ENCODE measurements around the gene ACSL1. TPM values are rescaled to one million over a fixed set of nuclear protein-coding genes. Genes with fewer than 3 reads are reported as not detected.

Gene ACSL1
- polyA plus RNA-seq, 1 donor (not counting 4 experiments of a cell fraction or from before 2014, with no cell fraction given) = 60.6 TPM

DNA sequence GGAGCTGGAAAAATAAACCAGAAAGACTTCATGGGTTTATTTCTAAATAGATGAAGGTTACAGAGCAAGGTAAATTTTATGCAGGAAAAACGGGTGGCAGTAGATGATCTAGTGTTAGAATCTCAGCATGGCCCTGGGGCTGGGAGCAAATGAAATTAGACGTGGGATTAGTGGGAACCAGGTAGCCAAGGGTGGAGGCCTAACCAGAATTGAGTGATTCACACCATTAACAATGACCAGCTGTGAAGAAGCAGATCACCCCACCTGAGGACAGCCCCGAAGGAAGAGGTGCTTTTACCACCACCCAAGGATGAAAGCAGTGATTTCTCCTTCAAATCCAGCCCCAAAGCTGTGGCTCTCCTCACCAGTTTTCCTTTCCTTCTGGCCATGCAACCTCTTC is 20.8 kb upstream of the ACSL1 start:
- no peak overlapping the region for H3K4me2 ChIP-seq (ENCODE audit: control insufficient read depth, extremely low read depth, insufficient read depth, low read depth, low read length)

DNA sequence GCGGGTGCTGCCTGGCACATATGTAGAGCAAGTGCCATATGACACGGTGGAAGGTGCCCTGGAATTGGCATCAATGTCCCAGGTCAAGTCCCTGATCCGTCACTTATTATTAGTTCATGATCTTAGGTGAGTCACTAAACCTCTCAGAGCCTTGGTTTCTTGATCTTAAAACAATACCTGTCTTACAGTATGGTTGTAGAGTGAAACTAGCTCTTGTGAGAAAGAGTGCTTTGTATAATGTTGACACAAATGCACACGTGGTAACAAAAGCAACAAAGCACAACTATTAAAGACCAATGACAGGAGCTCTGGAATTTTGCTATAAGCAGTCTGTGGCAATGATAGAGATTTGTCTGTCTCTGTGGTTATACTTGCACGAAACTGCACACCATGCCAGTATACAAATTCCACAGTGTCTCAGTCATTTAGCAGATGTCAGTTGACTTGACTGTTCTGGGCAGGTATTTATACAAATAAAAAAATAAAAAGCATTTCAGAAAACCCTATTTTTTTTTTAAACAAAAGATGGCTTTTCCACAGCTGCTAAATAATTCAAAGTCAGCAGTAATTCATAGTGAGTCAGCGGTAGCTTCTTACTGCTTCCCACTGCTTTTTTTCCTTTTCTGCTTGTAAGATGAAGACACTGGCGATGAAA is 19.7 kb upstream of the ACSL1 start:
- no peak overlapping the region for H3K4me3 ChIP-seq (ENCODE audit: control insufficient read depth in 2 of 3, extremely low read depth in 1 of 3, insufficient read depth in 2 of 3, low read depth in 1 of 3, low read length in 3 of 3)
- dilution Hi-C loops (cut with MboI; ENCODE audit: extremely low pct_ligation_motif_present, low sequenced_read_pairs) = no loop called here
- TF ChIP-seq, protein P1, sequence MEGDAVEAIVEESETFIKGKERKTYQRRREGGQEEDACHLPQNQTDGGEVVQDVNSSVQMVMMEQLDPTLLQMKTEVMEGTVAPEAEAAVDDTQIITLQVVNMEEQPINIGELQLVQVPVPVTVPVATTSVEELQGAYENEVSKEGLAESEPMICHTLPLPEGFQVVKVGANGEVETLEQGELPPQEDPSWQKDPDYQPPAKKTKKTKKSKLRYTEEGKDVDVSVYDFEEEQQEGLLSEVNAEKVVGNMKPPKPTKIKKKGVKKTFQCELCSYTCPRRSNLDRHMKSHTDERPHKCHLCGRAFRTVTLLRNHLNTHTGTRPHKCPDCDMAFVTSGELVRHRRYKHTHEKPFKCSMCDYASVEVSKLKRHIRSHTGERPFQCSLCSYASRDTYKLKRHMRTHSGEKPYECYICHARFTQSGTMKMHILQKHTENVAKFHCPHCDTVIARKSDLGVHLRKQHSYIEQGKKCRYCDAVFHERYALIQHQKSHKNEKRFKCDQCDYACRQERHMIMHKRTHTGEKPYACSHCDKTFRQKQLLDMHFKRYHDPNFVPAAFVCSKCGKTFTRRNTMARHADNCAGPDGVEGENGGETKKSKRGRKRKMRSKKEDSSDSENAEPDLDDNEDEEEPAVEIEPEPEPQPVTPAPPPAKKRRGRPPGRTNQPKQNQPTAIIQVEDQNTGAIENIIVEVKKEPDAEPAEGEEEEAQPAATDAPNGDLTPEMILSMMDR (optimal IDR thresholded peaks at IDR 0.05 in 1 of 3, IDR thresholded peaks at IDR 0.05 in 1 of 3, conservative IDR thresholded peaks at IDR 0.05 in 1 of 3; ENCODE audit: extremely low read depth in 1 of 3, insufficient read depth in 2 of 3, low read length in 3 of 3) = no peak
- TF ChIP-seq EZH2 (IDR thresholded peaks at IDR 0.05; ENCODE audit: low read length) = no peak
- no peak overlapping the region for H2AFZ ChIP-seq (ENCODE audit: control insufficient read depth, low read length)
- H3K9me1 ChIP-seq (ENCODE audit: control insufficient read depth, extremely low read depth, insufficient read depth, low read length) = no peaks in the 10 kb centered on the region
- H3K4me2 ChIP-seq (ENCODE audit: control insufficient read depth, extremely low read depth, insufficient read depth, low read depth, low read length) = no peak overlapping the region
- H3K79me2 ChIP-seq (ENCODE audit: control insufficient read depth, insufficient read depth, low read length) = no peaks in the 10 kb centered on the region
- H3K9ac ChIP-seq (ENCODE audit: control insufficient read depth, extremely low read depth, insufficient read depth, low read length) = no peak overlapping the region
- H3K36me3 ChIP-seq (ENCODE audit: control insufficient read depth in 2 of 2, extremely low read depth in 1 of 2, insufficient read depth in 2 of 2, low read length in 2 of 2) = no peaks in the 10 kb centered on the region
- no peaks in the 10 kb centered on the region for H3K9me3 ChIP-seq (ENCODE audit: control insufficient read depth, low read depth, low read length)
- H3K27me3 ChIP-seq (ENCODE audit: control insufficient read depth, extremely low read depth, insufficient read depth, low read length) = no peaks in the 10 kb centered on the region
- H3K4me1 ChIP-seq (ENCODE audit: control insufficient read depth, extremely low read depth, insufficient read depth, low read length) = no peaks in the 10 kb centered on the region
- DNase-seq (ENCODE audit: low read depth, low spot score) = peak; percentile 69
- peak; percentile 62 for FAIRE-seq
- peak overlapping the region; percentile 41 for H3K27ac ChIP-seq (ENCODE audit: control insufficient read depth, insufficient read depth, low read length)
- H4K20me1 ChIP-seq (ENCODE audit: control insufficient read depth, extremely low read depth, insufficient read depth, low read length) = no peaks in the 10 kb centered on the region

More for the DNA sequence above, 20.8 kb upstream of the ACSL1 start:
- Histone ChIP-seq H3K9ac (ENCODE audit: control insufficient read depth, extremely low read depth, insufficient read depth, low read length) (no peak overlapping the region), H3K4me3 (ENCODE audit: control insufficient read depth in 2 of 3, extremely low read depth in 1 of 3, insufficient read depth in 2 of 3, low read depth in 1 of 3, low read length in 3 of 3) (no peak overlapping the region), H4K20me1 (ENCODE audit: control insufficient read depth, extremely low read depth, insufficient read depth, low read length) (no peaks in the 10 kb centered on the region), H3K79me2 (ENCODE audit: control insufficient read depth, insufficient read depth, low read length) (no peaks in the 10 kb centered on the region), H2AFZ (ENCODE audit: control insufficient read depth, low read length) (no peak overlapping the region), H3K36me3 (ENCODE audit: control insufficient read depth in 2 of 2, extremely low read depth in 1 of 2, insufficient read depth in 2 of 2, low read length in 2 of 2) (no peaks in the 10 kb centered on the region), H3K27me3 (ENCODE audit: control insufficient read depth, extremely low read depth, insufficient read depth, low read length) (no peaks in the 10 kb centered on the region), H3K9me3 (ENCODE audit: control insufficient read depth, low read depth, low read length) (no peaks in the 10 kb centered on the region), H3K27ac (ENCODE audit: control insufficient read depth, insufficient read depth, low read length) (no peak overlapping the region), H3K4me1 (ENCODE audit: control insufficient read depth, extremely low read depth, insufficient read depth, low read length) (no peaks in the 10 kb centered on the region), H3K9me1 (ENCODE audit: control insufficient read depth, extremely low read depth, insufficient read depth, low read length) (no peaks in the 10 kb centered on the region)
- FAIRE-seq = no peak
- DNase-seq (ENCODE audit: low read depth, low spot score) = no peak
- no peak for TF ChIP-seq EZH2 (IDR thresholded peaks at IDR 0.05; ENCODE audit: low read length)
- TF ChIP-seq, protein P1 (optimal IDR thresholded peaks at IDR 0.05 in 1 of 3, IDR thresholded peaks at IDR 0.05 in 1 of 3, conservative IDR thresholded peaks at IDR 0.05 in 1 of 3; ENCODE audit: extremely low read depth in 1 of 3, insufficient read depth in 2 of 3, low read length in 3 of 3) = no peak
- dilution Hi-C loops (cut with MboI; ENCODE audit: extremely low pct_ligation_motif_present, low sequenced_read_pairs) = no loop called here

Measured in keratinocyte (primary cell).